ENCODE data around the gene ADAMTS8.

Gene ADAMTS8

GRCh38 chr11:130464291-130464812 lies 35.9 kb upstream of the ADAMTS8 start:
- no peak for TF ChIP-seq TCF12 (IDR thresholded peaks at IDR 0.05; ENCODE audit: low read depth)
- no peak for TF ChIP-seq ZBTB7A (IDR thresholded peaks at IDR 0.05; ENCODE audit: low read depth)
- no peak for TF ChIP-seq NFIC (IDR thresholded peaks at IDR 0.05)
- TF ChIP-seq, protein P1, sequence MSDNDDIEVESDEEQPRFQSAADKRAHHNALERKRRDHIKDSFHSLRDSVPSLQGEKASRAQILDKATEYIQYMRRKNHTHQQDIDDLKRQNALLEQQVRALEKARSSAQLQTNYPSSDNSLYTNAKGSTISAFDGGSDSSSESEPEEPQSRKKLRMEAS (IDR thresholded peaks at IDR 0.05) = no peak
- no peak for TF ChIP-seq YY1 (IDR thresholded peaks at IDR 0.05; ENCODE audit: low read depth)
- no peak for TF ChIP-seq EGR1 (IDR thresholded peaks at IDR 0.05)
- TF ChIP-seq TAF1 (IDR thresholded peaks at IDR 0.05; ENCODE audit: low read depth) = no peak
- TF ChIP-seq, protein P2, sequence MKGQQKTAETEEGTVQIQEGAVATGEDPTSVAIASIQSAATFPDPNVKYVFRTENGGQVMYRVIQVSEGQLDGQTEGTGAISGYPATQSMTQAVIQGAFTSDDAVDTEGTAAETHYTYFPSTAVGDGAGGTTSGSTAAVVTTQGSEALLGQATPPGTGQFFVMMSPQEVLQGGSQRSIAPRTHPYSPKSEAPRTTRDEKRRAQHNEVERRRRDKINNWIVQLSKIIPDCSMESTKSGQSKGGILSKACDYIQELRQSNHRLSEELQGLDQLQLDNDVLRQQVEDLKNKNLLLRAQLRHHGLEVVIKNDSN (IDR thresholded peaks at IDR 0.05) = no peak
- no peak for TF ChIP-seq FOXM1 (IDR thresholded peaks at IDR 0.05; ENCODE audit: borderline replicate concordance, low read depth)
- no peak for TF ChIP-seq EP300 (IDR thresholded peaks at IDR 0.05; ENCODE audit: borderline replicate concordance)
- no peak for TF ChIP-seq CEBPB (IDR thresholded peaks at IDR 0.05)
- no peak for TF ChIP-seq RAD21 (IDR thresholded peaks at IDR 0.05; ENCODE audit: low read depth)
- no peak for TF ChIP-seq REST (IDR thresholded peaks at IDR 0.05; ENCODE audit: low read depth)
- no peak for TF ChIP-seq TEAD4 (IDR thresholded peaks at IDR 0.05)
- TF ChIP-seq CREB1 (IDR thresholded peaks at IDR 0.05; ENCODE audit: low read depth) = no peak

GRCh38 chr11:130462931-130463330 lies 34.5 kb upstream of the ADAMTS8 start:
- TF ChIP-seq EGR1 (IDR thresholded peaks at IDR 0.05) (no peak), CEBPB (IDR thresholded peaks at IDR 0.05) (no peak), TAF1 (IDR thresholded peaks at IDR 0.05; ENCODE audit: low read depth) (no peak), RAD21 (IDR thresholded peaks at IDR 0.05; ENCODE audit: low read depth) (no peak), REST (IDR thresholded peaks at IDR 0.05; ENCODE audit: low read depth) (no peak), TCF12 (IDR thresholded peaks at IDR 0.05; ENCODE audit: low read depth) (no peak), FOXM1 (IDR thresholded peaks at IDR 0.05; ENCODE audit: borderline replicate concordance, low read depth) (no peak), CREB1 (IDR thresholded peaks at IDR 0.05; ENCODE audit: low read depth) (no peak)

- TF ChIP-seq TEAD4 (IDR thresholded peaks at IDR 0.05) (no peak), EGR1 (IDR thresholded peaks at IDR 0.05) (no peak), TCF12 (IDR thresholded peaks at IDR 0.05; ENCODE audit: low read depth) (no peak), ZBTB7A (IDR thresholded peaks at IDR 0.05; ENCODE audit: low read depth) (no peak), TAF1 (IDR thresholded peaks at IDR 0.05; ENCODE audit: low read depth) (no peak), CREB1 (IDR thresholded peaks at IDR 0.05; ENCODE audit: low read depth) (no peak), FOXM1 (IDR thresholded peaks at IDR 0.05; ENCODE audit: borderline replicate concordance, low read depth) (no peak), NFIC (IDR thresholded peaks at IDR 0.05) (no peak), EP300 (IDR thresholded peaks at IDR 0.05; ENCODE audit: borderline replicate concordance) (no peak), CEBPB (IDR thresholded peaks at IDR 0.05) (no peak), RAD21 (IDR thresholded peaks at IDR 0.05; ENCODE audit: low read depth) (no peak), YY1 (IDR thresholded peaks at IDR 0.05; ENCODE audit: low read depth) (no peak), REST (IDR thresholded peaks at IDR 0.05; ENCODE audit: low read depth) (no peak)
- TF ChIP-seq, protein P1 (IDR thresholded peaks at IDR 0.05) = no peak
- TF ChIP-seq, protein P2 (IDR thresholded peaks at IDR 0.05) = no peak
Measured at GRCh38 chr11:130462101-130462885, 33.9 kb upstream of the ADAMTS8 start.

GRCh38 chr11:130459521-130459920 lies 31.1 kb upstream of the ADAMTS8 start:
- TF ChIP-seq, protein P2 (IDR thresholded peaks at IDR 0.05) = no peak
- TF ChIP-seq, protein P1 (IDR thresholded peaks at IDR 0.05) = no peak
- no peak for TF ChIP-seq ZBTB7A (IDR thresholded peaks at IDR 0.05; ENCODE audit: low read depth)

Data from Ishikawa (cell line).